A549 (cell line): ENCODE data around the gene SRPK2. TPM values are rescaled to one million over a fixed set of nuclear protein-coding genes. Genes with fewer than 3 reads are reported as not detected.

Experiments used
- ATAC-seq, 2 experiments: fragments of 200-7000 bp in 1 of 2; fragments of >200 bp in 1 of 2; cut with Nextera tagmentation in 1 of 2; cut with Tn5 transposase in 1 of 2; 3 replicates each; pipeline versions ENCODE4 v1.8.0 to v1.9.1; 2018 to 2020; ENCODE audit warnings: mild to moderate bottlenecking in 1 of 2, moderate library complexity in 1 of 2
- CTCF ChIA-PET: fragments of 300-600 bp; sonication (Branson Sonifier 250); formaldehyde crosslinking; extraction: SDS; loops from one replicate; lab custom pipeline; 2021; ENCODE audit warnings: antibody characterized with exemption, inconsistent platforms; lab: Yijun Ruan, JAX
- POLR2A ChIA-PET: fragments of 350-600 bp; formaldehyde crosslinking; extraction: SDS; loops from one replicate; lab custom pipeline; 2021; ENCODE audit warnings: antibody characterized with exemption, inconsistent platforms; lab: Yijun Ruan, JAX
- DNase-seq, 2 experiments: peaks; one replicate each; pipeline versions ENCODE4 v3.0.0 to v3.0.0-alpha.2; 2011 to 2016; ENCODE audit warnings: low read depth in 1 of 2, low spot score in 1 of 2
- FAIRE-seq: peaks from 2 replicates; lab custom pipeline; 2011; peaks lifted over from hg19 to GRCh38; lab: Jason Lieb, UNC
- H3K27ac ChIP-seq, 2 experiments: fragments of >200 bp; sonication (Bioruptor Twin); formaldehyde crosslinking; 3 replicates each; pipeline ENCODE4 v1.5.1; 2016 to 2017
- H3K4me1 ChIP-seq: fragments of >200 bp; sonication (Bioruptor Twin); formaldehyde crosslinking; 3 replicates; pipeline ENCODE4 v1.6.1; 2016
- H3K4me2 ChIP-seq: fragments of >200 bp; sonication (Bioruptor Twin); formaldehyde crosslinking; 3 replicates; pipeline ENCODE4 v1.6.1; 2016
- H3K4me3 ChIP-seq: fragments of >200 bp; sonication (Bioruptor Twin); formaldehyde crosslinking; 3 replicates; pipeline ENCODE4 v1.5.1; 2016
- H3K9me3 ChIP-seq: fragments of >200 bp; sonication (Bioruptor Twin); formaldehyde crosslinking; 3 replicates; pipeline ENCODE4 v1.6.1; 2016
- CBX2 ChIP-seq: fragments of 200-600 bp; sonication (generic); IDR thresholded peaks from 2 replicates; pipeline ENCODE4 v1.6.1; 2016; ENCODE audit warnings: low read depth, mild to moderate bottlenecking, borderline replicate concordance
- CHD4 ChIP-seq: fragments of 200-600 bp; sonication (generic); IDR thresholded peaks from 2 replicates; pipeline ENCODE4 v1.6.1; 2016; ENCODE audit warnings: antibody characterized with exemption, mild to moderate bottlenecking, borderline replicate concordance
- FOSB ChIP-seq: fragments of 250-450 bp; sonication (Bioruptor Pico); IDR thresholded peaks from 2 replicates; pipeline ENCODE4 v1.5.0; 2020; ENCODE audit warnings: mild to moderate bottlenecking, moderate library complexity
- FOSL2 ChIP-seq, 2 experiments: fragments of 450-650 bp in 1 of 2; fragments of >200 bp in 1 of 2; sonication (Bioruptor Twin) in 1 of 2; formaldehyde crosslinking; IDR thresholded peaks; 2 replicates each; pipeline versions ENCODE4 v1.5.0 to v1.6.1; 2016 to 2020; ENCODE audit warnings: mild to moderate bottlenecking in 1 of 2, moderate library complexity in 1 of 2
- HOXB5 ChIP-seq: fragments of 250-450 bp; sonication (Bioruptor Pico); IDR thresholded peaks from 2 replicates; pipeline ENCODE4 v1.5.0; 2020; ENCODE audit warnings: mild to moderate bottlenecking, moderate library complexity
- JUNB ChIP-seq: fragments of >200 bp; sonication (Bioruptor Twin); formaldehyde crosslinking; IDR thresholded peaks from 2 replicates; pipeline ENCODE4 v1.6.1; 2016
- KDM1A ChIP-seq: fragments of 200-600 bp; sonication (generic); IDR thresholded peaks from 2 replicates; pipeline ENCODE4 v1.6.1; 2016; ENCODE audit warnings: low read depth, mild to moderate bottlenecking
- NFE2L2 ChIP-seq: fragments of 150-350 bp; conservative IDR thresholded peaks from 2 replicates; pipeline ENCODE4 v1.6.1; 2014; ENCODE audit warnings: low read length
- POLR2A ChIP-seq: IDR thresholded peaks from 2 replicates; pipeline ENCODE4 v1.6.1; 2012; ENCODE audit warnings: mild to moderate bottlenecking, low read length
- RFX5 ChIP-seq: fragments of 450-650 bp; IDR thresholded peaks from 2 replicates; pipeline ENCODE4 v1.7.1; 2014; ENCODE audit warnings: antibody characterized with exemption, mild to moderate bottlenecking, moderate library complexity
- ZC3H11A ChIP-seq: fragments of 450-650 bp; IDR thresholded peaks from 2 replicates; pipeline ENCODE4 v1.6.1; 2014; ENCODE audit warnings: antibody characterized with exemption, mild to moderate bottlenecking
- ZFP36 ChIP-seq: fragments of 450-650 bp; IDR thresholded peaks from 2 replicates; pipeline ENCODE4 v1.6.1; 2014; ENCODE audit warnings: borderline replicate concordance; ENCODE audit not compliant: partially characterized antibody
- WGBS: methylation state at CpG from one replicate; pipeline ENCODE4 v1.1.6; 2017; ENCODE audit errors: missing lambda C conversion rate; 5-methylcytosine and 5-hydroxymethylcytosine counted together
- polyA plus RNA-seq, 4 experiments: library from polyadenylated mRNA; depleted of rRNA in 3 of 4; stranded (reverse); fragments of >200 nt; fragmentation: RNase III in 1 of 4; extraction: RNeasy Plus Mini Kit Qiagen cat#74134 plus additional on column Dnase treatment in 1 of 4; gene quantifications; 2 replicates in 3 of 4; 3 replicates in 1 of 4; pipeline ENCODE4 v1.2.3, GENCODE V29; 2011 to 2017
- TF ChIP-seq, protein P1 (sequence below): fragments of 200-600 bp; sonication (generic); IDR thresholded peaks from 2 replicates; pipeline ENCODE4 v1.6.1; 2016; ENCODE audit warnings: antibody characterized with exemption, mild to moderate bottlenecking, moderate library complexity
- TF ChIP-seq, protein P2 (sequence below): fragments of 250-450 bp; sonication (Bioruptor Pico); IDR thresholded peaks from 2 replicates; pipeline ENCODE4 v1.5.0; 2020; ENCODE audit warnings: low read depth, mild to moderate bottlenecking, moderate library complexity
- TF ChIP-seq, protein P3 (sequence below): IDR thresholded peaks from 2 replicates; pipeline ENCODE4 v1.6.1; 2012

SRPK2 gene
- polyA plus RNA-seq, 2 of the 4 experiments (the other 2 are of a cell fraction): 23.0 to 30.9 TPM

DNA sequence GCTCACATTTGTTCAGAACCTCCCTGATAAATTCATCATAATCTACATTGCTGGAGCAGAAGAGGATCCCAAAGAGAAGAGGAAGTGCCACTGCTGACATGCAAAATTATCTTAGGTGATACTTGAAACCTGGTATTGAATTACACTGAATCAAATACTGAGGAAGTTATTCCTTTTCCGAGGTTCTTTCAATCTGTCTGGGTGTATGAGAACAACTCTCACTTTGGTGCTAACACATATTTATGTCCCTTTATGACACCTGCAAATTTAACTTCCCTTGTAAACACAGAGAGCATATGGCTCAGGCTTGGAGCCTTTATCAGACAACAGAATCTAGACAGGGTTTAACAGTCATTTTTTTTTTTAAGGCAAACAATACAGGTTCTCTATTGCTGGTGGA is 131.4 kb downstream of the SRPK2 start:
- ATAC-seq (no peak), DNase-seq (no peak), FAIRE-seq (no peak)
- Histone ChIP-seq H3K27ac (no peak overlapping the region; a peak in 1 of 6 replicates), H3K9me3 (no peaks in the 10 kb centered on the region), H3K4me1 (peaks cover 19% of the 10 kb centered on the region; the same call in 2 of the 3 replicates), H3K4me2 (no peak overlapping the region), H3K4me3 (no peak overlapping the region)
- no peak for TF ChIP-seq KDM1A
- ChIA-PET POLR2A (no interaction called here), CTCF (interaction anchor here (1.4 kb wide), 1 partner anchor 10 kb away, joined by 4 read pairs; no protein-coding TSS in a partner anchor)
- 14% methylated on average over 1 of the region's 1 CpG for WGBS

DNA sequence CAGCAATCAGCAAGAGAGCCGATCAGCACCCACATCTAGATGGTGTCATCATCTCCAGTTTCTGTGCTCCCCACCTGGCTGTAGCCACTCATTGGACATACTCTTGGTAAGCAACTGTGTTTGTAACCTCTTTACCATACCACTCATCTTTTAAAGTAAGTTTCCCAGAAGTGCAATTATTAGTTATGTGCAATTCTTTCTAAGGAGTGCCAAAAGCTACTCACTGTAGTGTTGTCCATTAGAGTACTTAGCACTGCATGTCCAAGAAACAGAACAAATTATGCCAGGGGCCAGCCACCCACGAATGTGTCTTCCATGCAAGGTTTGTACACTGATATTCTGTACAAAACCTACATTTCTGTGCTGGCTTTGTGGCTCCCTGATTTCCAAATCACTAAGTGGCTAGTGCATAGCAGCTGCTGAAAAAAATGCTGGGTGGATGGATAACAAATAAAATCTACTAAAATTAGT is 131.9 kb downstream of the SRPK2 start:
- ChIA-PET CTCF (interaction anchor here (1.4 kb wide), 1 partner anchor 11 kb away, joined by 4 read pairs; no protein-coding TSS in a partner anchor), POLR2A (no interaction called here)
- Histone ChIP-seq H3K9me3 (no peaks in the 10 kb centered on the region), H3K4me2 (no peak overlapping the region)
- no peak for ATAC-seq
- TF ChIP-seq ZFP36: no peak
- TF ChIP-seq POLR2A: no peak
- TF ChIP-seq ZC3H11A: no peak
- TF ChIP-seq, protein P1, sequence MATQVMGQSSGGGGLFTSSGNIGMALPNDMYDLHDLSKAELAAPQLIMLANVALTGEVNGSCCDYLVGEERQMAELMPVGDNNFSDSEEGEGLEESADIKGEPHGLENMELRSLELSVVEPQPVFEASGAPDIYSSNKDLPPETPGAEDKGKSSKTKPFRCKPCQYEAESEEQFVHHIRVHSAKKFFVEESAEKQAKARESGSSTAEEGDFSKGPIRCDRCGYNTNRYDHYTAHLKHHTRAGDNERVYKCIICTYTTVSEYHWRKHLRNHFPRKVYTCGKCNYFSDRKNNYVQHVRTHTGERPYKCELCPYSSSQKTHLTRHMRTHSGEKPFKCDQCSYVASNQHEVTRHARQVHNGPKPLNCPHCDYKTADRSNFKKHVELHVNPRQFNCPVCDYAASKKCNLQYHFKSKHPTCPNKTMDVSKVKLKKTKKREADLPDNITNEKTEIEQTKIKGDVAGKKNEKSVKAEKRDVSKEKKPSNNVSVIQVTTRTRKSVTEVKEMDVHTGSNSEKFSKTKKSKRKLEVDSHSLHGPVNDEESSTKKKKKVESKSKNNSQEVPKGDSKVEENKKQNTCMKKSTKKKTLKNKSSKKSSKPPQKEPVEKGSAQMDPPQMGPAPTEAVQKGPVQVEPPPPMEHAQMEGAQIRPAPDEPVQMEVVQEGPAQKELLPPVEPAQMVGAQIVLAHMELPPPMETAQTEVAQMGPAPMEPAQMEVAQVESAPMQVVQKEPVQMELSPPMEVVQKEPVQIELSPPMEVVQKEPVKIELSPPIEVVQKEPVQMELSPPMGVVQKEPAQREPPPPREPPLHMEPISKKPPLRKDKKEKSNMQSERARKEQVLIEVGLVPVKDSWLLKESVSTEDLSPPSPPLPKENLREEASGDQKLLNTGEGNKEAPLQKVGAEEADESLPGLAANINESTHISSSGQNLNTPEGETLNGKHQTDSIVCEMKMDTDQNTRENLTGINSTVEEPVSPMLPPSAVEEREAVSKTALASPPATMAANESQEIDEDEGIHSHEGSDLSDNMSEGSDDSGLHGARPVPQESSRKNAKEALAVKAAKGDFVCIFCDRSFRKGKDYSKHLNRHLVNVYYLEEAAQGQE: no peak
- TF ChIP-seq, all 56 proteins: peak for 0
- 67% methylated on average over 2 of the region's 2 CpGs for WGBS
- Histone ChIP-seq H3K4me3 (no peak overlapping the region), H3K27ac (no peak overlapping the region), H3K4me1 (peaks cover 17% of the 10 kb centered on the region; the same call in 2 of the 3 replicates)
- FAIRE-seq (no peak), DNase-seq (no peak)

DNA sequence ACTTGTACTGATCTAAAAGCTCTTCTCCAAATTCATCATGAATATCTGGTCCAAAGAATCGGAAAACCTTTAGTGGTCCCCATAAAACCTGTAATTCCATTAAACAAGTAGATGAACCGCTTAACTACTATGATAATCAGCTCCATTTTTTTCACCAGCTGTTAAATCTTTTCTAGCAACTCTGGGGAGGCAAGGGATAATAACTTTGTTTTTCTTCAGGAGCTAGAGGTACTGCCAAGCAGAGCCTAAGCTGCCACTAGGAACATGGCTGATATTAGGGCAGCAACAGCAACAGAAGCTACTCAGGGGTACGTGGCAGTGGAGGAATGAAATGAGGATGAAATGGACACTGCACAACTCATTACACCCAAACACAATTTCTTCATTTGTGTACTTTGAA is 138.0 kb downstream of the SRPK2 start:
- 88% methylated on average over 3 of the region's 3 CpGs for whole genome bisulfite sequencing
- TF ChIP-seq JUNB (no peak), CHD4 (no peak), NFE2L2 (no peak), HOXB5 (CRISPR knock-in tag) (no peak), CBX2 (no peak), RFX5 (no peak), FOSB (no peak)
- TF ChIP-seq, protein P2, sequence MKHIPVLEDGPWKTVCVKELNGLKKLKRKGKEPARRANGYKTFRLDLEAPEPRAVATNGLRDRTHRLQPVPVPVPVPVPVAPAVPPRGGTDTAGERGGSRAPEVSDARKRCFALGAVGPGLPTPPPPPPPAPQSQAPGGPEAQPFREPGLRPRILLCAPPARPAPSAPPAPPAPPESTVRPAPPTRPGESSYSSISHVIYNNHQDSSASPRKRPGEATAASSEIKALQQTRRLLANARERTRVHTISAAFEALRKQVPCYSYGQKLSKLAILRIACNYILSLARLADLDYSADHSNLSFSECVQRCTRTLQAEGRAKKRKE (CRISPR knock-in tag): no peak
- no peaks in the 10 kb centered on the region for H3K9me3 ChIP-seq
- ChIA-PET POLR2A (no interaction called here), CTCF (no interaction called here)
- no peak overlapping the region for H3K4me3 ChIP-seq
- DNase-seq: no peak
- no peak overlapping the region for H3K4me2 ChIP-seq
- no peak for FAIRE-seq
- H3K27ac ChIP-seq: no peak overlapping the region
- no peak for ATAC-seq
- peaks cover 3% of the 10 kb centered on the region; the same call in 1 of the 3 replicates for H3K4me1 ChIP-seq

DNA sequence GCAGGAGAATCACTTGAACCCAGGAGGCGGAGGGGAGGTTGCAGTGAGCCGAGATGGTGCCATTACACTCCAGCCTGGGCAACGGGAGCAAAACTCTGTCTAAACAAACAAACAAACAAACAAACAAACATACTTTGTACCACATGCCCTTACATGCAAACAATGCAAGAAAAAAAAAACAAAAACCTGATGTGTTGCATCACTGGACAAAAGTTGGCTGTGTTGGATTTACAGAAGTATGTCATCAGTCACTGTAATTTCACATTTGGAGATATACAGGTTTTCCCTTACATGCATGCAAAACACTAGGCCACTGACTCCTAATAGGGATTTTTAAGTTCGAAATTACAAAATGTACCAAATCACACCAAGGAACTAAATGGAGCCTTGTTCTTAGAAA is 138.5 kb downstream of the SRPK2 start:
- ChIA-PET POLR2A (no interaction called here), CTCF (interaction anchor here (1.4 kb wide), 1 partner anchor 29 kb away, joined by 3 read pairs; no protein-coding TSS in a partner anchor)
- DNase-seq (no peak), FAIRE-seq (no peak), ATAC-seq (no peak)
- no peak overlapping the region for H3K4me2 ChIP-seq
- no peak overlapping the region for H3K4me3 ChIP-seq
- no peak overlapping the region for H3K27ac ChIP-seq
- WGBS: 88% methylated on average over 4 of the region's 4 CpGs
- no peaks in the 10 kb centered on the region for H3K9me3 ChIP-seq
- peaks cover 2% of the 10 kb centered on the region; the same call in 1 of the 3 replicates for H3K4me1 ChIP-seq
- TF ChIP-seq RFX5: no peak
- TF ChIP-seq FOSL2 (IDR thresholded peaks at IDR 0.05): no peak
- no peak for TF ChIP-seq FOSL2 (CRISPR knock-in tag; IDR thresholded peaks at IDR 0.05)
- TF ChIP-seq, protein P3, sequence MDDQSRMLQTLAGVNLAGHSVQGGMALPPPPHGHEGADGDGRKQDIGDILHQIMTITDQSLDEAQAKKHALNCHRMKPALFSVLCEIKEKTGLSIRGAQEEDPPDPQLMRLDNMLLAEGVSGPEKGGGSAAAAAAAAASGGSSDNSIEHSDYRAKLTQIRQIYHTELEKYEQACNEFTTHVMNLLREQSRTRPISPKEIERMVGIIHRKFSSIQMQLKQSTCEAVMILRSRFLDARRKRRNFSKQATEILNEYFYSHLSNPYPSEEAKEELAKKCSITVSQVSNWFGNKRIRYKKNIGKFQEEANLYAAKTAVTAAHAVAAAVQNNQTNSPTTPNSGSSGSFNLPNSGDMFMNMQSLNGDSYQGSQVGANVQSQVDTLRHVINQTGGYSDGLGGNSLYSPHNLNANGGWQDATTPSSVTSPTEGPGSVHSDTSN: no peak
- TF ChIP-seq, all 56 proteins: peak for 0
